H1 (cell line): Measurements from ENCODE around the gene CD84. TPM values are rescaled to one million over a fixed set of nuclear protein-coding genes. Genes with fewer than 3 reads are reported as not detected.

Source experiments
- BACH1 ChIP-seq: IDR thresholded peaks from 2 replicates; pipeline ENCODE4 v1.6.1; 2012; ENCODE audit warnings: low read length, improper control_type of control experiment
- BRCA1 ChIP-seq: IDR thresholded peaks from 2 replicates; pipeline ENCODE4 v1.6.1; 2012; ENCODE audit warnings: low read depth, low read length, improper control_type of control experiment
- HDAC2 ChIP-seq, 2 experiments: fragments of 300-600 bp in 1 of 2; sonication (generic) in 1 of 2; IDR thresholded peaks; 2 replicates each; pipeline ENCODE4 v1.6.1; 2011 to 2012; ENCODE audit warnings: low read depth in 2 of 2, low read length in 2 of 2, mild to moderate bottlenecking in 2 of 2, moderate library complexity in 2 of 2, borderline replicate concordance in 1 of 2, inconsistent platforms in 1 of 2
- MAFK ChIP-seq: IDR thresholded peaks from 2 replicates; pipeline ENCODE4 v1.6.1; 2012; ENCODE audit warnings: low read depth, mild to moderate bottlenecking, improper control_type of control experiment, low read length
- SUZ12 ChIP-seq: fragments of 200-600 bp; sonication (generic); IDR thresholded peaks from 2 replicates; pipeline ENCODE4 v1.6.1; 2012; ENCODE audit warnings: mild to moderate bottlenecking, inconsistent platforms, low read length, moderate library complexity, mixed read lengths
- ZNF274 ChIP-seq: IDR thresholded peaks from 2 replicates; pipeline ENCODE4 v1.7.0; 2012; ENCODE audit warnings: low read length, borderline replicate concordance; ENCODE audit errors: extremely low read depth
- polyA plus RNA-seq, 7 experiments: library from polyadenylated mRNA; depleted of rRNA in 3 of 7; stranded (reverse) in 5 of 7; unstranded in 2 of 7; fragments of >200 nt in 5 of 7; fragments of 200-250 nt in 2 of 7; gene quantifications; 1 replicate in 5 of 7; 2 replicates in 1 of 7; 4 replicates in 1 of 7; pipeline versions ENCODE4 v1.2.1 to v1.2.3, GENCODE V29; 2011 to 2013; ENCODE audit warnings: missing spikeins in 2 of 7, mixed read lengths in 2 of 7
- total RNA-seq: library from RNA; stranded (reverse); fragmentation: NEBNext Ultra II Directional; extraction: Animal tissue kit (Norgen Biotek cat#: 25700); gene quantifications from 2 replicates; pipeline ENCODE4 v1.2.1, GENCODE V29; 2021

CD84 gene
- total and polyA plus RNA-seq, 2 of the 8 experiments (the other 6 are each of a cell fraction or from before 2014, with no cell fraction given), result not detected

DNA sequence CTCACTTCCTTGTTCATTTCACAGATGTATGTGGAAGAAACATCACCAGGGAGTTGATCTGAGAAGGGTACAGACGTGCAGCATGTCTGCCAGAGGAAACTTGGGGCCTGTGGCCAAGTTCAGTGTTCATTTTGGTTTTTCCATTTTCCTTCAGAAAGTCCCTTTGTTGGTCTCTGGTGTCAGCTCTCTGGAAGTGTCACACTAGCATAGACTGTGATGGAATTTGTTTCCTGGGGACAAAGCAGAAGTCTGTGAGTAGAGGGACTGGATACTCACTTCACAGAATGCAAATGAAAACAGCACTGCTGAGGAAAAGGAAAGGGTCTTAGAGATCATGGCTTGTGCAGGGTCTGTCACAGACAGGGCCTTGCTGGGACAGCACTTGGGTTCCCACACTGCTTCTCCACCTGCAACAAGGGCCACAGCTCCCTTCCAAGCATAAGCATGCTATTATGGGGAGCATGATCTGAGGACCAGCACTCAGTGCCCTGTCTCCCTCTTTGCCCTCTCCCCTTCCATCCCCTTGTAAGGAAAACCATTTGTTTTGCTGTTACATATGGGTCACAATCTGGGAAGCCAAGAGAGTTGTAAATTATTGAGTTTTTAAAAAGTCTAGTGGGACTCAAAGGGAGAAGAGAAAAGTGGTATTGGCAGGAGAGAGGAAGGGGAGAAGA lies 31.4 kb upstream of the CD84 start (continued):
- no peak for TF ChIP-seq BRCA1
- no peak for TF ChIP-seq SUZ12
- TF ChIP-seq ZNF274, result no peak
- TF ChIP-seq MAFK, result no peak
- TF ChIP-seq HDAC2 (IDR thresholded peaks at IDR 0.05; ENCODE audit: borderline replicate concordance in 1 of 2, low read depth in 2 of 2, low read length in 2 of 2), result no peak
- no peak for TF ChIP-seq BACH1
